Measurements from ENCODE around the gene MMP28. TPM values are rescaled to one million over a fixed set of nuclear protein-coding genes. Genes with fewer than 3 reads are reported as not detected.

MMP28 gene
- total and polyA plus RNA-seq, 2 donors (not counting 1 experiment from before 2014, with no cell fraction given) = 0.15 to 2.0 TPM

DNA sequence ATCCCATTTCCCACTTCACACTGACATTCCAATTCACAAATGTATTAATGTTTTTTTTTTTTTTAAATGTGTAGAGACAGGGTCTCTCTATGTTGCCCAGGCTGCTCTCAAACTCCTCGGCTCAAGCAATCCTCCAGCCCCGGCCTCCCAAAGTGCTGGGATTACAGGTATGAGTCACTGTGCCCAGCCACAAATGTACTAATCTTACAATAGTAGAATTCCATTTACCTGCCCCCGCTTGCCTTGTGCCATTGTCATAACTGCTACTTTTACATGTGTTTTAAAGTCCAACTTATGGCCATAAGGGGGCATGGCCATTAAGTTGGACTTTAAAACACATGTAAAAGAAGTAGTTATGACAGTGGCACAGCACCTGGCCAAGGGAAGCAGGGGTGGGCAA, 4.6 kb downstream of the MMP28 start:
- H3K4me2 ChIP-seq (replicated peaks; ENCODE audit: low read depth, low read length, poor library complexity, severe bottlenecking) = no peak overlapping the region
- POLR2A ChIA-PET = no interaction called here

More for the DNA sequence above, 4.6 kb downstream of the MMP28 start:
- TF ChIP-seq, protein P1, sequence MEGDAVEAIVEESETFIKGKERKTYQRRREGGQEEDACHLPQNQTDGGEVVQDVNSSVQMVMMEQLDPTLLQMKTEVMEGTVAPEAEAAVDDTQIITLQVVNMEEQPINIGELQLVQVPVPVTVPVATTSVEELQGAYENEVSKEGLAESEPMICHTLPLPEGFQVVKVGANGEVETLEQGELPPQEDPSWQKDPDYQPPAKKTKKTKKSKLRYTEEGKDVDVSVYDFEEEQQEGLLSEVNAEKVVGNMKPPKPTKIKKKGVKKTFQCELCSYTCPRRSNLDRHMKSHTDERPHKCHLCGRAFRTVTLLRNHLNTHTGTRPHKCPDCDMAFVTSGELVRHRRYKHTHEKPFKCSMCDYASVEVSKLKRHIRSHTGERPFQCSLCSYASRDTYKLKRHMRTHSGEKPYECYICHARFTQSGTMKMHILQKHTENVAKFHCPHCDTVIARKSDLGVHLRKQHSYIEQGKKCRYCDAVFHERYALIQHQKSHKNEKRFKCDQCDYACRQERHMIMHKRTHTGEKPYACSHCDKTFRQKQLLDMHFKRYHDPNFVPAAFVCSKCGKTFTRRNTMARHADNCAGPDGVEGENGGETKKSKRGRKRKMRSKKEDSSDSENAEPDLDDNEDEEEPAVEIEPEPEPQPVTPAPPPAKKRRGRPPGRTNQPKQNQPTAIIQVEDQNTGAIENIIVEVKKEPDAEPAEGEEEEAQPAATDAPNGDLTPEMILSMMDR (IDR thresholded peaks at IDR 0.05) = no peak
- TF ChIP-seq EZH2 (IDR thresholded peaks at IDR 0.05; ENCODE audit: borderline replicate concordance, insufficient read depth, low read depth, low read length, poor library complexity, severe bottlenecking) = no peak
- no peaks in the 10 kb centered on the region for H3K79me2 ChIP-seq (ENCODE audit: control insufficient read depth, insufficient read depth, low read length)
- H2AFZ ChIP-seq (ENCODE audit: insufficient read depth, low read depth, low read length, poor library complexity, severe bottlenecking) = no peak overlapping the region
- H3K27ac ChIP-seq (ENCODE audit: low read length in 2 of 2) = no peak overlapping the region
- H3K27me3 ChIP-seq (replicated peaks in 1 of 4; ENCODE audit: control extremely low read depth in 1 of 4, control insufficient read depth in 3 of 4, insufficient read depth in 4 of 4, low read length in 3 of 4) = peaks cover 0 to 43% (median 20%) of the 10 kb centered on the region in 4 experiments
- Mint-ChIP-seq H3K9me3 (ENCODE audit: insufficient read depth) (no peaks in the 10 kb centered on the region), H3K4me3 (no peak overlapping the region), H3K27me3 (peaks cover 49% of the 10 kb centered on the region), H3K27ac (no peak overlapping the region), H3K4me1 (peaks cover 11% of the 10 kb centered on the region)
- DNase-seq (no peak), ATAC-seq (ENCODE audit: low read depth) (no peak)
- no peaks in the 10 kb centered on the region for H3K9me3 ChIP-seq (ENCODE audit: control extremely low read depth in 1 of 3, control insufficient read depth in 2 of 3, insufficient read depth in 1 of 3, low read length in 2 of 3)
- H4K20me1 ChIP-seq (ENCODE audit: control insufficient read depth, insufficient read depth, low read length, poor library complexity, severe bottlenecking) = no peaks in the 10 kb centered on the region
- no peaks in the 10 kb centered on the region for H3K36me3 ChIP-seq (replicated peaks in 1 of 2; ENCODE audit: control extremely low read depth in 1 of 2, control insufficient read depth in 1 of 2, extremely low read depth in 1 of 2, insufficient read depth in 2 of 2, low read length in 1 of 2)
- 90% methylated on average over 2 of the region's 3 CpGs for WGBS (ENCODE audit: insufficient coverage)
- intact Hi-C loops (cut with micrococcal nuclease) = no loop called here
- CTCF ChIA-PET = interaction anchor here (7.0 kb wide), 1 partner anchor 26 kb away, joined by 62 read pairs; no protein-coding TSS in a partner anchor
- H3K4me3 ChIP-seq (ENCODE audit: control extremely low read depth in 1 of 5, extremely low read depth in 1 of 5, insufficient read depth in 1 of 5, low read depth in 2 of 5, low read length in 4 of 5) = no peak overlapping the region
- no peak overlapping the region for H3K9ac ChIP-seq (ENCODE audit: low read length)
- H3K4me1 ChIP-seq (ENCODE audit: control insufficient read depth in 2 of 2, insufficient read depth in 2 of 2, low read length in 2 of 2) = peaks cover 11% of the 10 kb centered on the region in 2 donors
